Embryonic facial prominence (tissue), 1 donor: Measurements from ENCODE around the gene ATG16L1.

Source experiments
- DNase-seq: peaks from one replicate; pipeline ENCODE4 v3.0.0-alpha.2; 2016; ENCODE audit errors: extremely low spot score

ATG16L1 gene

DNA sequence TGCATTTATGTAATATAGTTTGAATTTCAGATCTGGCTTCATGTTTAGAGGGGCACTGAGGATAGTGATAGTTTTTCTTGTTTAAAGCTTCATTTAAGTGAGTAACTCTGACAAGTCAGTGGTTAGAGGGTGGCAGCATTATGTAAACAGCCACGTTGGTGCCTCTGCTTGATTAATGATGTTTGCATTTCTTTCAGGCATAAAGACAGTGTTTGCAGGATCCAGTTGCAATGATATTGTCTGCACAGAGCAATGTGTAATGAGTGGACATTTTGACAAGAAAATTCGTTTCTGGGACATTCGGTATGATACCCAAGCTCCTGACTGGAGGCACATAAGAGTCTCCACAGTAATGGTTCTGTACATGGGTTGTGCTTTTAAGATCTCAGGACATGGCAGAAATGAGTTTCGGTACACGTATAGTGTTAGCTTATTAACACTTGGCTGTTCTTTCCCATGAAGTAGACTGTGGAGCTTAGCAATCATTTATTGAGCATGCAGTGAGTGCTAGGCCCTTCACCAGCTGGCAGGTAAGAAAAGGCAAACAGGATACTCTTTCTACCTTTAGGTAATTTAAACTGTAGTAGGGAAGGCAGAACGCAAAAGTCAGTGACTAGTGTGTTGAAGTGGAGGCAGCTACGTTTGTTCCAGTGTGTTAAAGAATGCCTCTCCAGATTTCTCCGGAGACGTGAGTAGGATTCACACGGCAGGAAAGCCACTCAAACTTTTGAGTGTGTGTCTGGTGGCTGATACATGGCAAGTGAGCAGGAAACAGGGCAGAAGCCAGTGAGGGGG, 38.8 kb downstream of the ATG16L1 start:
- DNase-seq, result no peak

DNA sequence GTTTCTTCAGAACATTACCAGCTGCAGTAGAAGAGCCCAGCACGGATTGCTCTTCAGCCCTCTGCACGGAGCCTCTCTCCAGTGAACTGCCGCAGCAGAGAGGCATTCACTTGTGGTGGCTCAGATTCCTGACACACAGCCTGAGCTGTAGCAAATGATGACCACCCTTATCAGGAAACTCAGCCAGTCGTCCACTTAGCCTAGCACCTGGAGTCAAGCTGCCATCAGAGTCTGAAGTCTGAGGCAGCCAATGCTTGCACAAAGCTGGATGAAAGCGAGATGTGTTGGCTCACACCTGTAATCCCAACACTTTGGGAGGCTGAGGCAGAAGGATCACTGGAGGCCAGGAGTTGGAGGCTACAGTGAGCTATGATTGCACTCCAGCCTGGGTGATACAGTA, 44.4 kb downstream of the ATG16L1 start:
- no peak for DNase-seq

DNA sequence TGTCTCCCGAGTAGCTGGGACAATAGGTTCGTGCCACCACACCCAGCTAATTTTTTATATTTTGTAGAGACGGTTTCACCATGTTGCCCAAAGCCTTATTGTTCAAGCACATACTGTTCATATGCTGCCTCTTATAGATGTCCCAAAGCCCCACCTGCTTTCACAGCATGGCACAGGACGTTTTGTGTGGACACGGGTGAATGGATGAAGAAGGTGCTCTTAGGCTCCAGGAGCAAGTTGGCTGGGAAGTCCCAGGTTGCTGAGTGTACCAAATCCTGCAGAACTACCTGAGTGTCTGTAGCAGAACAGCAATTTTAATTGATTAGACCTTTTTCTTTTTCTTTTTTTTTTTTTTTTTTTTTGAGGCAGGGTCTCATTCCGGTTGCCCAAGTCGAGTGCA, 45.6 kb downstream of the ATG16L1 start:
- no peak for DNase-seq

DNA sequence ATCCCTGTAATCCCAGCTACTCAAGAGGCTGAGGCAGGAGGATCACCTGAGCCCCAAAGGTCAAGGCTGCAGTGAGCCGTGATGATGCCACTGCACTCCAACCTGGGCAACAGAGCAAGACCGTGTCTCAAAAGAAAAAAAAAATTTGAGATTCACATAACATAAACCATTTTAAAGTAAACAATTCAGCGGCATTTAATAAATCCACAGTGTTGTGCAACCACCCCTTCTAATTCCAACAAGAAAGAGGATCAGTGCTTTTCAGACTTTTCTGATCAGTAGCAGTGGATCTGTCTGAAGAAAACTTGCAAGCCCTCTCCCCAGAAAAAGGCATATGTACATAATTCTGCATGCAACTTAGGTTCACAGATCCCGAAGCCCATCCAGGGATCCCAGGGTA, 48.9 kb downstream of the ATG16L1 start:
- DNase-seq, result no peak

DNA sequence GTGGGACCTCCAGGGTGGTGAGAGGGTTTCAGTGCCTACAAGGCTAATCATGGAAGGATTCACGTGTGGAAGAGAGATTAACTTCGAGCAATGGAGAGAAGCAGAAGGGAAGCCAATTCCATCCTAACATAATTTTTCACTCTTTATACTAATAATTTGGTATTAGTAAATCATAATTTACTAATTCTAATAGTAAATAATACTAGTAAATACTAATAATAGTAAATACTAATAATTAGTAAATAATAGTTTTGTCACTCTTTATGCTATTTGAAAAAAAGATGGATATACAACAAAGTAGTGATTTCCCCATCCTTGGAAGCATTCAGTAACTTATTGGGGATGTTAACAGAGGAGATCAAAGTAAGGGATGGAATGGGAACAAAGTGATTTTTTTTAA, 49.8 kb downstream of the ATG16L1 start:
- DNase-seq, result no peak

DNA sequence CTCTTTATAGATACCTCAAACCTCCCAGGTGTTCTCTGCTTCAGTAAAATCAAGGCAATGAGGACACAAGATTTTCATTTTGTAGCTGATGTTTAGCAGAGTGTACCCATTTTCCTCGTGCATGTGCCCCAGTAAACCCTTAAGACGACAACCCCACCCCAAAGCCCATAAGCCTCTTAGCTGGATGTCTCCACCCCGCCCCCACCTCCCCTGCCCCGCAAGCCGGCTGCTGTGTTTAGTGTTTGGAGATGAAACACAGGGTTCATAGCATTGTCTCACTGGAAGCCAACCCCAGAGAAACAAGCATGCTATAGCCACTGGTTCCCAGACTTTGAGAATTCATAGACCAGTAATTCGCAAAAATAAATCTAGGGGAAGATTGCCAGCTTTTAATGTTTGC, 50.3 kb downstream of the ATG16L1 start:
- DNase-seq, result no peak

DNA sequence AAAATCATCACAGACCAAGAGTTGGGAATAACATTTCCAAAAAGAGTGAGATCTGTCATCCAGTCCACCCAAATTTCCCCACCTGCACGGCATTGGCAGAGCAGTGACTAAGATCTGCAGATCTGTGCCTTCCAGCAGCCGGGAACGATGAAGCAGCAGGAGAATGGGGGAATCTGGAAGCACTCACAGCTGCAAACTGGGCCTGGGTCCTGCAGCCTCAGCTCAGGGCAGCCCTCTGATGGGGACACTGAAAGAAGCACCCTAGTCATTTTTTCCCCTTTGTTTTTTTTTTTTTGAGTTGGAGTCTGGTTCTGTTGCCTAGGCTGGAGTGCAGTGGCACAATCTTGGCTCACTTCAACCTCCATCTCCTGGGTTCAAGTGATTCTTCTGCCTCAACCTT, 51.8 kb downstream of the ATG16L1 start:
- DNase-seq, result no peak

DNA sequence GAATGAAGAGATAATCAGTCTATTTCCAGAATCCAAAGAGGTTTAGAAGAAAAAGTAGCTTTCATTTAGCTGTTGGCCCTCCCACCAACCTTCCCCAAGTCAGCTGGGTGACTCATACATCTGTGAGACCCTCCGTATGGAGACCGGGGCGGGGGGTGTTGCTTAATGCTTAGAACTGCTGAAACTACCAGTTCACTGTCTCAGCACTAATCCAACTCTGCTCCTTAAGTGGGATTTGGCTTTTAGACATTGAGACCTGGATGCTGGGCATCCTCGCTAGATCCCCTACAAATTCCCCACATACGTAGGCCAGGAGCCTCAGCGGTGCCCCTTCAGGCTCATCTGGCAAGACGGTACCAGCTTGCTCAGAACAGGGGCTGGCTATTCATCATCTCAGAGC, 56.1 kb downstream of the ATG16L1 start, which contains the start of gene SAG:
SAG (plus strand) TSS at position 252 of the 400 bp plus-strand sequence. CDS start 1,374 bp downstream, outside the sequence.
- DNase-seq, result no peak

DNA sequence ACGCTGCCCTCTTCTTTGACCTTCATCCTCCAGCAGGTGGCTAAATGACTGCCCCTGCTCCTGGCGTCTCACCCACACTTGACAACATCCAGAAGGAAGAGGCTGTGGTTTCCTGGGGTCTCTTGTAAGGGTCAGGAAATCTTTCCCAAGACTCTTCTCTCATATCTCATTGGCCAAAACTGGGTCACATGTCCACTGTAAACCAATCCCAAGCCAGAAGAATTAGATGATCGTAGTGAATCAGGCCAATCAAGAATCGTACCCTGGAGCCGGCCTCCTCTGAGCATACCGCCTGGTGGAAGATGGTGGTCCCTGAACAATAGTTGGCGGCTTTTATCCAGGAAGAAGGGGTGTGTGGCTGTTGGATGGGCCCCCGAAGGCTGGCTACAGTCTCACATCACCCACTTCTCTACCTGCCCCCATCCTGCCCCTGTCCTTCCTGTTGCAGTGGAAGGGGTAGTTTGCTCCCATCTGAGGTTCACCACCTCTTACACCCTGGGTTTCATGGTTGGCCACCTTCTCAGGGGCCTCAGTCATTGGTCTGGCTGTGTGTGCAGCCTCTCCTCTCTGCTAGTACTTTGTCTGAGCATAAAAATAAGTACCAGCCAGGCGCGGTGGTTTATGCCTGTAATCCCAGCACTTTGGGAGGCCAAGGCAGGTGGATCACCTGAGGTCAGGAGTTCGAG, 59.9 kb downstream of the ATG16L1 start:
- DNase-seq, result no peak

DNA sequence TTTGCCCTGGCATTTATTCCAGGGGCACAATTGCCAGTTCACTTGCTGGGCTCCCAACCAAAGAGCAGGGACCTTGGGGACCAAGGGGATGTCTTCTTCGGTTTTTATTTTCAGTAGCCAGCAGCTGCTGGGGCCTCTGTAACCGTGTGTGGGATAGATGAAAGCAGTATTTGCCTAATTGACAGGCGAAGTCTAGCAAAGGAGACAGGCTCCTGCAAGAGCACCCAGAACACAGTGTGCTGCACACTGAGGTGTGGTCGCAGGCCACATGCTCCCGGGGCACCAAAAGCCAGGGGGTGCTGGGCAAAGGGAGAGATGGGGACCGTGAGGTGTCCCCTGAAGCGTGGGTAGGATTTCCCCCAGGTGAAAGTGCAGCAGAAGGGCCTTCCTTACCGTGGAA, 61.4 kb downstream of the ATG16L1 start:
- no peak for DNase-seq

DNA sequence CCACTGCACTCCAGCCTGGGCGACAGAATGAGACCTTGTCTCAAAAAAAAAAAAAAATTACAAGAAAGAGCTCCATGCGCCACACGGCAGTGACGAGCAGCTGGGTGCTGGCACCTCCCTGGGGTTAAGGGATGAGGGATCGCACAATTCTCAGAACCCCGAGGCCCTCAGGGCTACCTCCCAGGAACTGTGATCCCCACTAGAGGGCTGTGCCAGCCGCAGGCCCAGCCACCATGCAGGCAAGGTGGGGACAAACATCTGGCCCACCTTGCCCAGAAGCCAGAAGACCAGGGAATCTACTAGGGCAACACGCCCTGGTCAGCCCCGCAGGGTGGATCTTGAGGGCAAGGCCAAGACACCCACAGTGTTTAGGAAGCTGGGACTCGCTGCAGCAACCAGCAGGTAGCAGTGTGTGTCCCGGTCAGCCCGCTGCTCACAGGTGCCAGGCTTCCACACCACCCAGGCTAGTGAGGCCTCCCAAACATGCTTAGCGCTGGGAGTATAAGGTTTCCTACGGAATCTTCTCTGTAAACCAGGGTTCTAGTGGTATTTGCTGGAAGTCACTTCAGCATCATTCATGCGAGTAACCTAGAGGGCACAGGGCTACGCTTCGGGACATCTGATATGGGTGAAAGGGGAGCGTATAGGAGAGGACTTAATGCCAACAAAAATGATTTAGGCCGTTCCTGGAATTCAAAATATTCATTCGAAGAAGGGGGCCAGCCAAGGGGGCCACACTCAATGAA, 62.9 kb downstream of the ATG16L1 start:
- DNase-seq, result no peak

DNA sequence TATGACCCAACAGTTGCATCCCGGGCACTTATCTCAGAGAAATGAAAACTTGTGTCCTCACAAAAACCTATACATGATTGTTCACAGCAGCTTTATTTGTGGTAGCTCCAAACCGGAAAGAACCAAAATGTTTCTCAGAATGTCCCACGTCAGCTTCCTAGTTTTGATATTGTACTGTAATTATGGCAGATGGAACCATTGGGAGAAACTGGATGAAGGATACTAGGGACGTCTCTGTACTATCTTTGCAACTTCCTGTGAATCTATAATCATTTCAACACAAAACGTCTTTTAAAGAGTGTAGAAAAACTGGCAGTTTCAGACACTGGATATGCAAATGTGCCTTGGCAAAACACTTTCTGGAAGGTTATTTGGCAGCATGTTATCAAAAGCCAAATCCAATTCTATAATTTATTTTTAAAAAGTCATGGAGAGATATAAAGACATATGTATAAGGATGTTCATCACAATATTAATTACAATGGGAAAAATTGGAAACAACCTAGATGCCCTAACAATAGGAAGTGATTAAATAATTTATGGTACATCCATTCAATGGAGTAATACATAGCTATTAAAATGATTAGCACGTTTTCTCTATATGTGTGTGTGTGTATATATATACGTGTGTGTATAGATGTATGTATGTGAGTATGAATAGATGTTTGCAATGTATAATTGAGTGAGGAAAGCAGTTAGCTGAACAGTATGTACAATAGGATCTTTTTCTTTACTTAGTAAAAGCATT, 65.9 kb downstream of the ATG16L1 start:
- no peak for DNase-seq

DNA sequence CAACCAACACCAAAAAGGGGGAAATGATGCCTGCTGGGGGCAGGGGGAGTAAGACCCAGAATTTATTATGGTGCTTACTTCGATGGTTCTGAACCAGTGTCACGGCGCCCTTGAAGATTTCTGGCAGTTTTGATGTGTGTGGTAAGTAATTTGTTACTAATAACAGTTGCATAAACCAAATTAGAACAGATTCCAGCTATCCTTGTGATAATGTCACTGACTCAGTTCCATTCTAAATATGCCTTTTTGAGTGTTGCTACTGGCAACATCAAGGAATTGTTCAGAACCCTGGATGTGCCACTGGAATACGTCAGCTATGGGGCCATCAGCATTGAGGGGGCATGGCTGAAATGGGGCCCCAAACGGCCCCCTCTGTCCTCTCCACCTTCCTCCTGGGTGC, 67.8 kb downstream of the ATG16L1 start:
- DNase-seq, result no peak

DNA sequence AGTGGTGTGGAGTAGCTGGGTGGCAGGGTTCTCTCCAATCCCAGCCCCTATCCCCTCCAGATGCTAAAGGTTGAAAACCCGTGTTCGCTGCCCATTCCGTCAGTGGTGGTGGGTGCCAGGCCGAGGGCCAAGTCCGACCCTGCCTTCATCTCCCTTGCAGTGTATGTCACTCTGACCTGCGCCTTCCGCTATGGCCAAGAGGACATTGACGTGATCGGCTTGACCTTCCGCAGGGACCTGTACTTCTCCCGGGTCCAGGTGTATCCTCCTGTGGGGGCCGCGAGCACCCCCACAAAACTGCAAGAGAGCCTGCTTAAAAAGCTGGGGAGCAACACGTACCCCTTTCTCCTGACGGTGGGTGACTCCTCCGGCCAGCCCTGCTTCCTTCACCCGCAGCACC, 69.0 kb downstream of the ATG16L1 start:
- no peak for DNase-seq

DNA sequence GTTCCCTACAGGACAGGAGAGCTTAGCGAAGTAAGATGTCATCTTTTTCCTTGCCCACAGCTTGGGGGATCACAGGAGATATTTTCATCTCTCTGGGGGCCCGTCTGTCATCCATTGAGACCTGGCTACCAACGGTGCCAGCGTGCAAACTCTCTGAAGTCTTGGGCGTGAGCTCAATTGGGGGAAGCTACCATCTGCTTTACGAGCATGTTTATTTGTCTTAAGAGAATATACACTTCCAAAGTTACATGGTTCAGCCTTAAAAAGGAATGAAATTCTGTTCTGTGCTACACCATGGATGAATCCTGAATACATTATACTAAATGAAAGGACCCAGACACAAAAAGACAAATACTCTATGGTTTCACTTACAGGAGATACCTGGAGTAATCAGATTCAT, 69.7 kb downstream of the ATG16L1 start:
- no peak for DNase-seq

DNA sequence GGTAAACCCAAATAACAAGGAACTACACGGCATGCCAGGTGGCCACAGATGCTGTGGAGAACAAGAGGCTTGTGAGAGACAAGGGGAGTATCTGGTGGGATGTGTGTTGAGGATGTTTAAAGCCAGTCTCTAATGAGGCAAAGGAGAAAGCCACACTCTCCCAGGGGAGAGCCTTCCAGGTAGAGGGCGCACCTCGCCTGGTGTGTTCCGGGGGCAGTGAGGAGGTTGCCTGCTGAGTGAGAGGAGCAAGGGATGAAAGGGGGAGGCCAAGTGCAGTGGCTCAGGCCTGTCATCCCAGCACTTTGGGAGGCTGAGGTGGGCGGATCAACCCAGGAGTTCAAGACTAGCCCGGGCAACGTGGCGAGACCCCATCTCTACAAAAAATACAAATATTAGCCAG, 72.4 kb downstream of the ATG16L1 start:
- DNase-seq, result no peak

DNA sequence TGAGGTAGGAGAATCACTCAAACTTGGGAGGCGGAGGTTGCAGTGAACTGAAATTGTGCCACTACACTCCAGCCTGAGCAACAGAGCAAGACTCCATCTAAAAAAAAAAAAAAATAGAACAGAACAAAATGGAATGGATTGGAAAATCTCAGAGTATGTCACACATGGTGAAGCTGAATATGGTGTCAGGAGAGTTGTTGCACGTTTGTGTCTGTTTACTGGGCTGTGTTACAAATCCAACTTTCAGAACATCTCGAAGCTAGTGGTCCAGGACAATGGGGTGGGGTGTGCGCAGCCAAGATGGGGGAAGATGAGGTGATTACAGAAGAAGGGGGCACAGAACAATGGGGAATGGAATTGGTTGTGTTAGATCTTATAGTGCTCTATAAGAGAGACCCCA, 73.8 kb downstream of the ATG16L1 start:
- DNase-seq, result no peak

DNA sequence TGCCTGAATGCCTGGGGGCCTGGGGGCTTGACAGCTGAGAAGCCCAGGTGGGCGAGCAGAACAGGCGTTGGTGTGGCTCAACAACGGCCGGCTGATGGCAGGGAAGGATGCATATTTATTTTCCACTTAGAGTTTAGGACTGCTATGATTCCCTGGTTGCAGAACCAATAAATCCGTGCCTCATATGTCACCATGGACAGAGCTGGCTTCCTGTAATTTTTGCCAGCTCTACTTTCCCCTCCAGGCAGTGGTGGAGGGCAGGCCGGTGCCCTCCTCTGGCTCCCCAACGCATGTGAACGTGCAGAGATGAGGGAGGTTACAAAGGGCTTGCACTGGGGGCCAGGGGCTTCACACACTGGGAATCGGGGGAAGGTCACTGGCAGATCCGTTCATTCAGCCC, 74.3 kb downstream of the ATG16L1 start:
- no peak for DNase-seq

DNA sequence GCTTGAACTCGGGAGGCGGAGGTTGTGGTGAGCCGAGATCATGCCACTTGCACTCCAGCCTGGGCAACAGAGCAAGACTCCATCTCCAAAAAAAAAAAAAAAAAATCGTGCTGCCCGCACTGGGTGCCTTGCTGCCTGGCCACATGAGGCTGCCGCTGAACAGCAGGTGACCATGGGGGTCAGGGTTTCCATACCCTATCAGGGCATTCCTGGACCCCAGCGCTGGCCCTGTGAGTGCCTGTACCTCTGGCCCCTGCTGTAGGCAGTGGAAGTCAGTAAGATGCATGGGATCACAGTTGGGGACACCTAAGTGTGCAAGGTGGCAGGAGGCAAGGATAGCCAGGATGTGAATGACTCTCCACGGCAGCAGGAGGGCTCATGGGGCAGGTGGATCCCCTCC, 75.0 kb downstream of the ATG16L1 start:
- no peak for DNase-seq

DNA sequence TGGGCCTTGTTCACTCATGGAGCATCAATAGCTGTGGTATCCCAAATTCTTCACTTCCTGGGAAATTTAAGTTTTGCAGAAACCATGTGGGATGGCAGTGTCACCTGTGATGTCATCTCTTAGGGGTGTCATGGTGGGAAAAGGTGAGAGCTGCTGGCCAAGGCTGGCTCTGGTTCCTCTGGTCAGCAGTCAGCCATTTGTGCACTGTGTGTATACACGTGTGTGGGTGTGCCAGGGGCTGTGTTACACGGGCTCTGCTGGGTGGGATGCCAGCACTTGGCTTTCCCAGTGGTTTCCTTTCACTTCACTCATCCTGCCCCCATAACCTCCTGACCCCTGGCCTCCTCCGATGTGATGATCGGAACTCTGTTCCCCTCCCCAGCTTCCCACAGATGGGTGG, 77.4 kb downstream of the ATG16L1 start:
- DNase-seq, result no peak

DNA sequence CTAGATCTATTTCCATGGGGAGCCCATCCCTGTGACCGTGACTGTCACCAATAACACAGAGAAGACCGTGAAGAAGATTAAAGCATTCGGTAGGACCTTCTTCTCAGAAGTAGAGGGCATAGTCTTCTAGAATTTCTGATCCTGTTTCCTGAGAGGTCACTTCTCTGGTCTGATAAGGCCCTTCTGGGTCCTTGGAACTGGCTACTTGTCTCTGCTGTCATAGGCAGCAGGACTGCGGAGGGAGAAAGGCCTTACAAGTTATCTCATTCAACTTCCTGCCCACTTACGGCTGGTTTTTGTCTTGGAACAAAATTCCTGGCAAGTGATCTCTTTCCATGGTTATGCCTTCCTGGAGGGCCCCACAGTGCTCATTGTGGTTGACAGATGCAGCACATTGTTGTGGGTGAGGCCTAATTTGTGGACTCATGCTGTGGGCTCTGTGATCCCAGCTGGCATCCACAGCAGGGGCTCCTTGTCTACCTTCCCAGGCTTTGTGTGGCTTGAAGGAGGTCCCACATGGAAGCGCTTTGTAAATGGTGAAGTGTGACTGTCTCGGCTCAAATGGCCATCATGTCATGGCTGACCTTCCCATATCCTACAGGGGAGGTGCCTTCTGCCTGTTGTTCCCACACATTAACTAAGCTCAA, 78.1 kb downstream of the ATG16L1 start:
- DNase-seq, result no peak

DNA sequence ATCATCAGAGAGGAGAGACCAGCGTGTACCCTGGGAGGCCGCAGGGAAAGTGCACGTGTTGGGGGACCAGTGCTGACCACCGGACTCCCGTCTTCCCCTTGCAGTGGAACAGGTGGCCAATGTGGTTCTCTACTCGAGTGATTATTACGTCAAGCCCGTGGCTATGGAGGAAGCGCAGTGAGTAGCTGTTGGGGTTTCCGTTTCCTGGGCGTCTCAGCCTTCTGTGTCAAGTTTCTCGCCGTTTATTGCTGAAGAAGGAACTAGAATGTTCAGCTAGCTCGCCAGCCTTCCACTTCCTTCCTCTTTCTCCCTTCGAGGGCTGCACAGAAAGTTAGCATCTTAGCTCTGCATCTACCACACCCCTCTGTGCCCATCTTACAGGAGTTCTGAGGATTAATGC, 80.1 kb downstream of the ATG16L1 start:
- no peak for DNase-seq
